Suppressor macrophage treated with lipopolysaccharide for 4 hours (primary cell): Measurements from ENCODE around the gene CPSF4.
A peak's percentile ranks its signal among the peaks of the same experiment; 100 is the strongest.
"Not testable (repeated sequence)": the region's sequence is repeated elsewhere in the genome, so short reads cannot be mapped to it uniquely, and the experiment has no call there.

Experiments used
- DNase-seq: peaks from one replicate; pipeline ENCODE4 v3.0.0-alpha.2; 2020

Gene CPSF4

DNA sequence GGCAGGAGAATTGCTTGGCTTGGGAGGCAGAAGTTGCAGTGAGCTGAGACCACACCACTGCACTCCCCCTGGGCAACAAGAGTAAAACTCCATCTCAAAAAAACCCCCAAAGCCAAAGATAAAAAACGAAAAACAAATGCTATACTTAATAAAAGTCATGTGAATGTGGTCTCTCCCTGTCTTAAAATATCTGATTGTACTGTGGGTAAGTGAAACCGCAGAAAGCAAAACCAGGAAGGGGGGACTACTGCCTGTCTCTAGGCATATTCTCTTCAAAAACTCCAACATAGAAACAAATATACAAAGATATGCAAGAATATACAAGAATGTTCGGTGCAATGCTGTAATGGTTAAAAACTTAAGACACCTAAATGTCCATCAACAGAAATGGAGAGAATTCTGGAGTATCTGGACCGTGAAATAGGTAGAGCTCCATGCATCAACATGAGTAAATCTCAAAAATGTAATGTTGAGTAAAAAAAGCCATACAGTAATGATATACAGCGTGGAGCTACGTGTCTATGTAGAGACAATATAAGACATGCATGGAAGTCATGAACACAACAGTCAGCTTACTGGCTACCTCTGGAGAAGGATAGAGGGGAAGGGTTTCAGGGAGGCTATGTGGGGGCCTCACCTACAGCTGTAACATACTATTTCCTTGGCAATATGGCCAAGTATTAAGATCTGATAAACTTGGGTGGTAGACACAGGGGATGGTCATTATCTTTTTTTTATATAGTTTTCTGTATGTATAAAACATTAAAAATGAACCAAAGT, 59.2 kb downstream of the CPSF4 start:
- DNase-seq, result peak; percentile 14

GRCh38 chr7:99498546-99498944, 59.8 kb downstream of the CPSF4 start:
- DNase-seq, result no peak

- peak; percentile 44 for DNase-seq
These were observed 60.6 kb downstream of the CPSF4 start for GRCh38 chr7:99499371-99499720.

- peak; percentile 95 for DNase-seq
These were observed 61.2 kb downstream of the CPSF4 start, which contains the start of gene ZNF394 for GRCh38 chr7:99499721-99500636. TSS of gene ZNF394 (minus strand) at chr7:99500281. CDS start at chr7:99500093, 188 bp downstream.

GRCh38 chr7:99500637-99501009, 61.9 kb downstream of the CPSF4 start:
- DNase-seq, result no peak

DNA sequence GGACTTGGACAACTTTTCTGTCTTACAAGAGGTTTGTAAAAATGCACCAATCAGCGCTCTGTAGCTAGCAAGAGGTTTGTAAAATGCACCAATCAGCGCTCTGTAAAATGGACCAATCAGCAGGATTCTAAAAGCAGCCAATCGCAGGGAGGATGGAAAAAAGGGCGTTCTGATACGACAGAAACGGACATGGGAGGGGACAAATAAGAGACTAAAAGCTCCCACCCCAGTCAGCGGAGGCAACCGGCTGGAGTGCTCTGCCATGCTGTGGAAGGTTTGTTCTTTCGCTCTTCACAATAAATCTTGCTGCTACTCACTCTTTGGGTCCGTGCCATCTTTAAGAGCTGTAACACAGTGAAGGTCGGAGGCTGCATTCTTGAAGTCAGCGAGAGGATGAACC, 62.5 kb downstream of the CPSF4 start:
- DNase-seq, result not testable (repeated sequence)

DNA sequence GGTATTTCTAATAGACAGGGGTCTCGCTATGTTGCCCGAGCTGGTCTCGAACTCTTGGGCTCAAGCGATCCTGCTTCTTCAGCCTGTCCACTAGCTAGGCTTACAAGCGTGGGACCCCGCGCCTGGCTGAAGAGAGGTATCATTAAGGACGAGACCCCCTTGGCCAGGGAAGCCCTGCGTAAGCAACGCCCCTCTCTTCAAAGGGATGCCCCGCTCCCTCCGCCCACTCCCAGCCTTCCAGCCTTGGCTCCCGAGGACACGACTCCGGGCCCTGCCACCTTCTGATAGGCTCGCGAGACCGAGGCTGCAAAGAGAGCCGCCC, 65.5 kb downstream of the CPSF4 start:
- no peak for DNase-seq

DNA sequence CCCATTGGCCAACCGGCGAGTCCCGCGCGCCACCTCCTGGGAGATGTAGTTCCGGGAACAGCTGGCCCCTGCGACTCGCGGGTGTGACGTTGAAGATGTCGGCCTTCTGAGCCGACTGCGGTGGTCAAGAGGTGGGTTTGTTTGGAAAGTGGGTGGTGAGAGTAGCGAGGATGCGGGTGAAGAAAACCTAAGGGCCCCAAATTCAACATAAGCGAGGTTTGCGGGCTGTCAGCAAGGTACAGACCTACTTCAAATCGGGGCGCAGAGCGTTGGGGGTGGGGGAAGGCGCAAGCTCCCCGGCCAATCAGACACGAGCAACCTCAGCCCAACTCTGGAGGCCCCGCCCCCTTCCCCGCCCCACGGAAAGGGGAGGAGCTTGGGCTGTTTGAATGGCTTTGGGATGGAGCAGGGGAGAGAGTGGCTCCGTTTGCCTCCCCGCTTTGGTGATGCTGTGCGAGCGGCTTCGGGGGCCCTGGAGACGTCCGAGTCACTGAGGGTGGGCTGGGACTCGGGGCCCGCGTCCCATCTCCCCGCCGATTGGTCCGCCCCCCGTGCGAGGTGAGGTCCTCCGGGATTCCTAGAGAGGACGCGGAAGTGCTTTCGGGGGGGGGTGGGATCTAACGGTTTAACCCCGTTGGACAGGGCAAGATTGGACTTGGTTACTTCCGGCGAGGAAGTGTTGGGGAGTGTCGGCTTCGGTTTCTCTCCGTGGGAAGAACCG, 66.0 kb downstream of the CPSF4 start, which contains the start of gene ZKSCAN5:
ZKSCAN5 (plus strand) TSS at position 60 of the 721 bp plus-strand sequence. CDS start 1,383 bp downstream, outside the sequence.
- DNase-seq, result peak; percentile 98

- DNase-seq, result no peak
These were observed 66.5 kb downstream of the CPSF4 start for GRCh38 chr7:99505324-99505662.
